Vagina (tissue), 2 donors: ENCODE measurements around the gene CD34.

ENCODE experiments used
- POLR2A ChIP-seq, 2 donors: fragments of 450-650 bp; IDR thresholded peaks; one replicate each; pipeline ENCODE4 v1.6.1; 2017; ENCODE audit warnings: antibody characterized with exemption in 2 of 2, mild to moderate bottlenecking in 2 of 2, moderate library complexity in 2 of 2
- TF ChIP-seq, protein P1 (sequence below), 3 experiments: fragments of 450-650 bp in 2 of 3; fragments of 200-600 bp in 1 of 3; sonication (generic) in 1 of 3; IDR thresholded peaks; one replicate each; pipeline ENCODE4 v1.5.1; 2017 to 2019; ENCODE audit warnings: antibody characterized with exemption in 3 of 3, mild to moderate bottlenecking in 2 of 3, moderate library complexity in 2 of 3

DNA sequence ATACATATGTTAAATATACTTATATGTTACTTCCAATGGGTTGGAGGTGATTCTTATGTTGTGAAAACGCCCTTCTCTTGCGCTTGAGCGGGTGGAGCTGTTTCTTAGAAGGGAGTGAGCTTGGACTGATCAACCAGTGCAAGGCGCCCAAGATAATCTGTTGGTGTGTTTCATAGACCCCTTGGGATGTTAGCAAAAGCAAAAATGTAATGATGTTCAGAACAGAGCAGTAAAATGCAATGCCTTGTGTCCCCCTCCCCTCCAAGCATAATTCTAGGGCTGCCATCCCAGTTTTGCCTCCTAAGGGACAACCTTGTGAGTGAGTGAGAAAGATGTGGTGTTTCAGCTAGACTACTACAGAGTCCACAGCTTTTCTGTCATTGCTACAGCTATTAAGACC, 6.2 kb upstream of the CD34 start:
- TF ChIP-seq, protein P1, sequence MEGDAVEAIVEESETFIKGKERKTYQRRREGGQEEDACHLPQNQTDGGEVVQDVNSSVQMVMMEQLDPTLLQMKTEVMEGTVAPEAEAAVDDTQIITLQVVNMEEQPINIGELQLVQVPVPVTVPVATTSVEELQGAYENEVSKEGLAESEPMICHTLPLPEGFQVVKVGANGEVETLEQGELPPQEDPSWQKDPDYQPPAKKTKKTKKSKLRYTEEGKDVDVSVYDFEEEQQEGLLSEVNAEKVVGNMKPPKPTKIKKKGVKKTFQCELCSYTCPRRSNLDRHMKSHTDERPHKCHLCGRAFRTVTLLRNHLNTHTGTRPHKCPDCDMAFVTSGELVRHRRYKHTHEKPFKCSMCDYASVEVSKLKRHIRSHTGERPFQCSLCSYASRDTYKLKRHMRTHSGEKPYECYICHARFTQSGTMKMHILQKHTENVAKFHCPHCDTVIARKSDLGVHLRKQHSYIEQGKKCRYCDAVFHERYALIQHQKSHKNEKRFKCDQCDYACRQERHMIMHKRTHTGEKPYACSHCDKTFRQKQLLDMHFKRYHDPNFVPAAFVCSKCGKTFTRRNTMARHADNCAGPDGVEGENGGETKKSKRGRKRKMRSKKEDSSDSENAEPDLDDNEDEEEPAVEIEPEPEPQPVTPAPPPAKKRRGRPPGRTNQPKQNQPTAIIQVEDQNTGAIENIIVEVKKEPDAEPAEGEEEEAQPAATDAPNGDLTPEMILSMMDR (IDR thresholded peaks at IDR 0.05), result no peak
- TF ChIP-seq POLR2A (IDR thresholded peaks at IDR 0.05), result no peak
